Measurements from ENCODE around the gene ABCC9.

DNA sequence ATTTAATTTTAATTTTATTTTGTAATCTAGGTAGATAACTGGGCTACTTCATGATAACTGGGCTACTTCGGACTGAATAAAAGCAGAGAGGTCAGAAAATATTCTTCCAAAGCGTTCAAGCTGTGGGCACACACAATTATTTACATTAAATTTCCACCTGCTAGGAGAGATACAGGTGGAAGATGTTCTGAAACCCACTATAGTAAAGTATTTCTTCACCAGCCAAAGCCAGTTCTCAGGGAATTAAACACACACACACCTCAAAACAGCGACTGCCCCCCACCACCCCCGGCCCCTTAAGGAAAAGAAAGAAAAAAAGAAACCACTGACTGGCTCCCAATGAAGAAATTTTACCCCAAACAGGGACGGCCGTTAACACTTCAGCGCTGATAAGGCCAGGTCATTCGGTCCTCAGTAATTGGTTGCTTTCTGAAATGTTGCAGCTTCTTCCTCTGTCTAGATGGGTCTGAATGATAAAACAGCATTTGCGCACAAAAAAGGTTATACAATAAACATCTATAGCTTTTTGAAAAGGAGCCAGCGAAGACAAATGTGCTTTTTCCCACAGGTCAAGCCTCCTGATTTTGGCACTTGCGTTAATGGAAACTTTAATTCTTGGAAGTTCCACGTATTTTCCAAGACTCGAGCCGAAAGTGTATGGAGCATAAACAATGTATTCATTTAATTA lies 165.9 kb downstream of the ABCC9 start:
- no peak for TF ChIP-seq POLR2A (IDR thresholded peaks at IDR 0.05)
- TF ChIP-seq, protein P1, sequence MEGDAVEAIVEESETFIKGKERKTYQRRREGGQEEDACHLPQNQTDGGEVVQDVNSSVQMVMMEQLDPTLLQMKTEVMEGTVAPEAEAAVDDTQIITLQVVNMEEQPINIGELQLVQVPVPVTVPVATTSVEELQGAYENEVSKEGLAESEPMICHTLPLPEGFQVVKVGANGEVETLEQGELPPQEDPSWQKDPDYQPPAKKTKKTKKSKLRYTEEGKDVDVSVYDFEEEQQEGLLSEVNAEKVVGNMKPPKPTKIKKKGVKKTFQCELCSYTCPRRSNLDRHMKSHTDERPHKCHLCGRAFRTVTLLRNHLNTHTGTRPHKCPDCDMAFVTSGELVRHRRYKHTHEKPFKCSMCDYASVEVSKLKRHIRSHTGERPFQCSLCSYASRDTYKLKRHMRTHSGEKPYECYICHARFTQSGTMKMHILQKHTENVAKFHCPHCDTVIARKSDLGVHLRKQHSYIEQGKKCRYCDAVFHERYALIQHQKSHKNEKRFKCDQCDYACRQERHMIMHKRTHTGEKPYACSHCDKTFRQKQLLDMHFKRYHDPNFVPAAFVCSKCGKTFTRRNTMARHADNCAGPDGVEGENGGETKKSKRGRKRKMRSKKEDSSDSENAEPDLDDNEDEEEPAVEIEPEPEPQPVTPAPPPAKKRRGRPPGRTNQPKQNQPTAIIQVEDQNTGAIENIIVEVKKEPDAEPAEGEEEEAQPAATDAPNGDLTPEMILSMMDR (IDR thresholded peaks at IDR 0.05 in 4 of 5, conservative IDR thresholded peaks at IDR 0.05 in 1 of 5): no peak
